SK-N-SH treated with all-trans-retinoic acid at 6 μM for 48 hours (cell line): ENCODE results near the gene TTC7B.

ENCODE experiments used
- ATAC-seq: fragments of 200-7000 bp; cut with Tn5 transposase; 3 replicates; pipeline ENCODE4 v1.9.1; 2020; ENCODE audit warnings: mild to moderate bottlenecking, moderate library complexity
- BACH2 ChIP-seq: fragments of 250-450 bp; sonication (Bioruptor Pico); IDR thresholded peaks from 2 replicates; pipeline ENCODE4 v1.9.0; 2021; ENCODE audit warnings: mild to moderate bottlenecking, borderline replicate concordance
- CREB5 ChIP-seq: fragments of 250-450 bp; sonication (Bioruptor Pico); IDR thresholded peaks from 2 replicates; pipeline ENCODE4 v1.5.1; 2020; ENCODE audit warnings: low read depth, mild to moderate bottlenecking, moderate library complexity
- CSDC2 ChIP-seq: fragments of 250-450 bp; sonication (Bioruptor Pico); IDR thresholded peaks from 2 replicates; pipeline ENCODE4 v1.5.0; 2020; ENCODE audit warnings: mild to moderate bottlenecking, moderate library complexity
- CSRNP3 ChIP-seq: fragments of 250-450 bp; sonication (Bioruptor Pico); IDR thresholded peaks from 2 replicates; pipeline ENCODE4 v1.5.1; 2021; ENCODE audit warnings: mild to moderate bottlenecking, moderate library complexity
- ESRRG ChIP-seq: fragments of 250-450 bp; sonication (Bioruptor Pico); IDR thresholded peaks from 2 replicates; pipeline ENCODE4 v1.6.1; 2021; ENCODE audit warnings: mild to moderate bottlenecking
- GLIS3 ChIP-seq: fragments of 250-450 bp; sonication (Bioruptor Pico); IDR thresholded peaks from 2 replicates; pipeline ENCODE4 v1.5.0; 2020; ENCODE audit warnings: mild to moderate bottlenecking, moderate library complexity
- ISL1 ChIP-seq: fragments of 250-450 bp; sonication (Bioruptor Pico); IDR thresholded peaks from 2 replicates; pipeline ENCODE4 v2.1.2; 2022; ENCODE audit warnings: mild to moderate bottlenecking, moderate library complexity
- PATZ1 ChIP-seq: fragments of 250-450 bp; sonication (Bioruptor Pico); IDR thresholded peaks from 2 replicates; pipeline ENCODE4 v1.8.0; 2020; ENCODE audit warnings: mild to moderate bottlenecking, moderate library complexity, borderline replicate concordance
- POU6F1 ChIP-seq: fragments of 250-450 bp; sonication (Bioruptor Pico); IDR thresholded peaks from 2 replicates; pipeline ENCODE4 v1.8.0; 2021; ENCODE audit warnings: low read depth, mild to moderate bottlenecking, moderate library complexity, borderline replicate concordance
- PPARA ChIP-seq: fragments of 250-450 bp; sonication (Bioruptor Pico); IDR thresholded peaks from 2 replicates; pipeline ENCODE4 v1.5.0; 2020; ENCODE audit warnings: mild to moderate bottlenecking, borderline replicate concordance
- SNAI2 ChIP-seq: fragments of 250-450 bp; sonication (Bioruptor Pico); IDR thresholded peaks from 2 replicates; pipeline ENCODE4 v1.5.0; 2020; ENCODE audit warnings: mild to moderate bottlenecking, moderate library complexity
- TCF4 ChIP-seq: fragments of 250-450 bp; sonication (Bioruptor Pico); IDR thresholded peaks from 2 replicates; pipeline ENCODE4 v1.8.0; 2021; ENCODE audit warnings: mild to moderate bottlenecking, moderate library complexity, borderline replicate concordance
- ZC3H10 ChIP-seq: fragments of 250-450 bp; sonication (Bioruptor Pico); IDR thresholded peaks from 2 replicates; pipeline ENCODE4 v1.5.1; 2021; ENCODE audit warnings: mild to moderate bottlenecking, moderate library complexity
- ZFP3 ChIP-seq: fragments of 250-450 bp; sonication (Bioruptor Pico); IDR thresholded peaks from 2 replicates; pipeline ENCODE4 v1.5.0; 2020; ENCODE audit warnings: mild to moderate bottlenecking, moderate library complexity
- ZFP30 ChIP-seq: fragments of 450-650 bp; formaldehyde crosslinking; IDR thresholded peaks from 2 replicates; pipeline ENCODE4 v1.5.0; 2022; ENCODE audit warnings: mild to moderate bottlenecking, moderate library complexity
- ZNF70 ChIP-seq: fragments of 450-650 bp; formaldehyde crosslinking; IDR thresholded peaks from 2 replicates; pipeline ENCODE4 v1.5.0; 2020; ENCODE audit warnings: mild to moderate bottlenecking, moderate library complexity
- ZNF8 ChIP-seq: fragments of 450-650 bp; formaldehyde crosslinking; IDR thresholded peaks from 2 replicates; pipeline ENCODE4 v1.5.0; 2020; ENCODE audit warnings: mild to moderate bottlenecking, moderate library complexity

Gene TTC7B

GRCh38 chr14:90809530-90810312 is 6.5 kb downstream of the TTC7B start (continued):
- no peak for TF ChIP-seq CSRNP3
- TF ChIP-seq POU6F1 = no peak
- no peak for TF ChIP-seq BACH2

- no peak for ATAC-seq
- no peak for TF ChIP-seq TCF4 (CRISPR knock-in tag)
- no peak for TF ChIP-seq ESRRG (CRISPR knock-in tag)
These were observed 7.3 kb downstream of the TTC7B start for GRCh38 chr14:90808759-90809529.

GRCh38 chr14:90807060-90807459 is 9.2 kb downstream of the TTC7B start:
- no peak for TF ChIP-seq ZFP3 (CRISPR knock-in tag)
- no peak for TF ChIP-seq TCF4 (CRISPR knock-in tag)
- no peak for TF ChIP-seq ZC3H10 (CRISPR knock-in tag)
- no peak for TF ChIP-seq ZNF8
- TF ChIP-seq CREB5 (CRISPR knock-in tag) = no peak
- TF ChIP-seq GLIS3 = no peak
- no peak for TF ChIP-seq CSRNP3
- no peak for TF ChIP-seq CSDC2
- no peak for TF ChIP-seq PPARA (CRISPR knock-in tag)
- TF ChIP-seq POU6F1 = no peak
- TF ChIP-seq PATZ1 = no peak
- no peak for TF ChIP-seq ISL1 (CRISPR knock-in tag)
- no peak for TF ChIP-seq SNAI2 (CRISPR knock-in tag)
- no peak for ATAC-seq

GRCh38 chr14:90805662-90806540 is 10.3 kb downstream of the TTC7B start:
- no peak for ATAC-seq
- TF ChIP-seq PPARA (CRISPR knock-in tag) (no peak), ZFP3 (CRISPR knock-in tag) (no peak), SNAI2 (CRISPR knock-in tag) (no peak), GLIS3 (no peak), ZNF70 (no peak), POU6F1 (no peak), CREB5 (CRISPR knock-in tag) (no peak), ISL1 (CRISPR knock-in tag) (no peak), PATZ1 (no peak), ZFP30 (CRISPR knock-in tag) (no peak)
